Limb (tissue), 2 donors: Measurements from ENCODE around the gene NXNL1.
A peak's percentile ranks its signal among the peaks of the same experiment; 100 is the strongest.

ENCODE experiments used
- DNase-seq, 2 donors: peaks; one replicate each; pipeline ENCODE4 v3.0.0-alpha.2; 2016; ENCODE audit errors: extremely low spot score in 2 of 2

The NXNL1 gene

DNA sequence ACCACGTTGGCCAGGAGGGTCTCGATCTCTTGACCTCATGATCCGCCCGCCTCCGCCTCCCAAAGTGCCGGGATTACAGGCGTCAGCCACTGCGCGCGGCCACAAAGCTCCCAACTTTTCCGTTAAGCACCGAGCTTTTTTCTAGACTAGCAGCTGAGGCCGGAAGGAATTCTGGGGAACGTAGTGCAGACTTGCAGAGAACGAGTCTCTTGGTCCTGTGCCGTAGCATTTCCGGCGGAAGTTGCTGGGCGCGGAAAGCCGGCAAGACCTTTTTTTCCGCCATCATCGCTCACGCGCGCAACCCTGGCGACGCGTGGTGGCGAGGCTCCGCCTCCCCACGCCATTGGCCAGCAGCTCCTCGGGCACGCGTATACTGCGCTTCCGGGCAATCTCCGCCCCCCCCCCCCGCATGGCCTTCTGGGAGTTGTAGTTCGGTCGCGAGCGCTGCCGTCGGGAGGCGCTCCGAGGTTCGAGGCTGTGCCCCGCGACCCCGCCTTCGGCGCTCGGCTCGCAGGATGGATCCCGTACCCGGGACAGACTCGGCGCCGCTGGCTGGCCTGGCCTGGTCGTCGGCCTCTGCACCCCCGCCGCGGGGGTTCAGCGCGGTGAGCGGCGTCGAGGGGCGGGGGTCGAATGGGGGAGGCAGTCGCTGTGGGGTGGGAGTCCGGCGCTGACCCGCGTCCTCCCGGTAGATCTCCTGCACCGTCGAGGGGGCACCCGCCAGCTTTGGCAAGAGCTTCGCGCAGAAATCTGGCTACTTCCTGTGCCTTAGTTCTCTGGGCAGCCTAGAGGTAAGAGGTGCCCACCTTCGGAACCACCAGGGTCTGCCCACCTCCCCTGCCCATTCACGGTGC is 40.9 kb downstream of the NXNL1 start, which contains the start of gene MVB12A:
TSS of gene MVB12A (plus strand) at position 427 of the 854 bp plus-strand sequence. CDS start at position 516, 89 bp downstream.
- DNase-seq: peak; percentile 98 to 99

DNA sequence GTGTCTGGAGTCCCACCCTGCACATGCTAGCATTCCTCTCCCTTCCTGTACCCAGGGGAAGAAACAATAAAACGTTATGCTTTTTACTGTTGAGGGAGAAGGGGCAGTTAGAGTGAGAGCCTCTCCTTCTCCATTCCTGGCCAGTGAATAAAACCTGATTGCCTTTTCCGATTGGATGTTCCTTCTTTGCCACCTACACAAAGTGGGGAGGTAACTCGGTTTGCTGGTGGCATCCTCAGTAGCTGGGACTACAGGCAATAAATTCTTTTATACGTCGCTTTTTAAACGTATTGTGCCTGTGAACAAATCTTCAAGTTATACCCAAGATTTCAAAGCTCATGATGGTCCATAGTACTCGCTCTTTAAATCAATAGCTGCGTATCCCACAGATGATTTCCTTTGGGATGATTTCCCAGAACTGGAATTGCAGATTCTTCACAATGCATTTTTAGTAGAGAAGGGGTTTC is 41.5 kb downstream of the NXNL1 start:
- DNase-seq: no peak

DNA sequence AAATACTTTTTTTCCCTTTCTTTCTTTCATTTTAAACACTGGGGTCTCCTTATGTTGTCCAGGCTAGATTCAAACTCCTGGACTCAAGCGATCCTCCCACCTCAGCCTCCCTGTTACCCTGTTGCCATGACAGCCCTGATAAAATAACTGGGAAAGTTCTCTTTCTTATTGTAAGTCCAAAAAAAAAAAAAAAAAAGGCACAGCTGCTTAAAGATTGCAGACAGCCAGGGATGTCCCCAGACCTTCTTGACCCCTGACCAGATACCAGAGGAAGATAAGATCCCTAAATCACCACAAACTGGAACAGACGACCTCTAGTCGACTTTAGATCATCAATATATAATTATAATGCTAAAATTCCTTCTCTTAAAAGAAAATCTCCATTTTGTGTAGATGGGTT is 42.0 kb downstream of the NXNL1 start:
- DNase-seq: no peak

DNA sequence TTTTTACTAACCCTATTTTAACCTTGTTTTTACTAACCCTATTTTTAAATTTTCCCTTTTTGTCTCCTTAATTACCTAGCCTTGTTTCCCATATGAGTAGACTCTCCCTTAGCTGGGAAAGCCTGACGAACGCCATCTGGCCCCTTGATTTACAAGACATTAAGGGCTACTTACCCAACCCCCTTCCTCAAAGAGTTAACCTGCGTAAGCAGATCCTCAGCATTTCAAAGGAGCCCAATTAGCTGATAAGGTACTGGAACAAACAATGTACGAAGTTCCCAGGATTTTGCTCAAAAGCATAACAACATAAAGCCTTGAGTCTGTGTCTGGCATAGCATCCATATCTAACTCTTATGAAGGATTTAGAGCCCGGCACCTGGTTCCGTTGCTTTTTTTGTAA is 45.6 kb downstream of the NXNL1 start:
- DNase-seq: no peak

GRCh38 chr19:17414097-17414496 is 46.6 kb downstream of the NXNL1 start:
- DNase-seq: no peak

DNA sequence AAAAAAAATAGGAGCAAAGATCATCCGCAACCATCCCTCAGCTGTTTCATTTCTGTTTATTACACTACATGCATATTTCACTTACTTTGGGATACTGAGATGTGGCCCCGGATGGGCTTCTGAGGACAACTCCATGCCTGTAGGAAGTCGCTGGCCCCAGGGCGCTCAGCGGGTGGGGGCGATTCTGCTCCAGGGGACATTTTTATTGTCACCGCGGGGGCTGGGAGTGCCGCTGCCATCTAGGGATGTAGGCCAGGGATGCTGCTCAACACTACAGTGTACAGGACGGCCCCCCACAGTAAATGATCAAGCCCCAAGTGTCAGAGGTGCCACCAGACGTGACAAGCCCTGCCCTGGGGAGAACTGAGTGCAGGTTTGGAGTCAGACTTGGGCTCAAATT is 48.9 kb downstream of the NXNL1 start:
- no peak for DNase-seq

- DNase-seq: no peak
Observed at GRCh38 chr19:17409990-17410389, 50.7 kb downstream of the NXNL1 start.

DNA sequence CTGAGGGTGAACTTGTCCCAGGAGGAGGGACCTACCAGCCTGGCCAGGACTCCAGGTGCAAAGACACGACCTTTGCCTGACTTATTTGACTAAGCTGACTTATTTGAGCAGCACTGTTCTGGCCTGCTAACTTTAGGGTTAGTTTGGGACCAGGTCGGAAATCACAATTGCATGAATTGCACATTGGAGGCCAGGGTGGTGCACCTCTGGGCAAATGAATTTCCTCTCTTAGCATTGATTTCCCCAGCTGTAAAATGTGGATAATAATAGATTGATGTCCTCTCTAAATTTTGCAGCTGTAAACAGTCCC is 53.9 kb downstream of the NXNL1 start:
- DNase-seq: no peak

- DNase-seq: no peak
Observed at GRCh38 chr19:17406046-17406886, 54.5 kb downstream of the NXNL1 start.
